Suprapubic skin (tissue), 3 donors: ENCODE measurements around the gene NPW.

Experiments used
- CTCF ChIP-seq, 2 donors: fragments of 200-600 bp in 1 of 2; fragments of 450-650 bp in 1 of 2; sonication (generic) in 1 of 2; IDR thresholded peaks; one replicate each; pipeline ENCODE4 v1.5.1; 2016 to 2019; ENCODE audit warnings: antibody characterized with exemption in 2 of 2, mild to moderate bottlenecking in 1 of 2, moderate library complexity in 1 of 2
- EP300 ChIP-seq: sonication (generic); formaldehyde crosslinking; IDR thresholded peaks from one replicate; pipeline ENCODE4 v1.6.1; 2017; ENCODE audit warnings: antibody characterized with exemption
- POLR2A ChIP-seq, 2 donors: fragments of 450-650 bp; IDR thresholded peaks; one replicate each; pipeline ENCODE4 v1.6.1; 2017; ENCODE audit warnings: antibody characterized with exemption in 2 of 2, mild to moderate bottlenecking in 2 of 2, moderate library complexity in 2 of 2

- TF ChIP-seq EP300 (no peak), POLR2A (IDR thresholded peaks at IDR 0.05) (no peak), CTCF (IDR thresholded peaks at IDR 0.05) (no peak)
These were observed 10.9 kb upstream of the NPW start for GRCh38 chr16:2008631-2009163.
